ENCODE results near the gene IGDCC3. TPM values are rescaled to one million over a fixed set of nuclear protein-coding genes. Genes with fewer than 3 reads are reported as not detected.

IGDCC3 gene
- total and polyA plus RNA-seq, 10 of the 15 experiments (the other 5 are each of a cell fraction or from before 2014, with no cell fraction given): 0.10 to 0.20 (median 0.15) TPM; not detected in 7

GRCh38 chr15:65421360-65422215 is 43.8 kb upstream of the IGDCC3 start (continued):
- TF ChIP-seq, protein P1, sequence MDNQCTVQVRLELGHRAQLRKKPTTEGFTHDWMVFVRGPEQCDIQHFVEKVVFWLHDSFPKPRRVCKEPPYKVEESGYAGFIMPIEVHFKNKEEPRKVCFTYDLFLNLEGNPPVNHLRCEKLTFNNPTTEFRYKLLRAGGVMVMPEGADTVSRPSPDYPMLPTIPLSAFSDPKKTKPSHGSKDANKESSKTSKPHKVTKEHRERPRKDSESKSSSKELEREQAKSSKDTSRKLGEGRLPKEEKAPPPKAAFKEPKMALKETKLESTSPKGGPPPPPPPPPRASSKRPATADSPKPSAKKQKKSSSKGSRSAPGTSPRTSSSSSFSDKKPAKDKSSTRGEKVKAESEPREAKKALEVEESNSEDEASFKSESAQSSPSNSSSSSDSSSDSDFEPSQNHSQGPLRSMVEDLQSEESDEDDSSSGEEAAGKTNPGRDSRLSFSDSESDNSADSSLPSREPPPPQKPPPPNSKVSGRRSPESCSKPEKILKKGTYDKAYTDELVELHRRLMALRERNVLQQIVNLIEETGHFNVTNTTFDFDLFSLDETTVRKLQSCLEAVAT (IDR thresholded peaks at IDR 0.05): 0 out of 2 replicates have a peak, but pooled peaks have one; percentile 55
- TF ChIP-seq CREM (IDR thresholded peaks at IDR 0.05; ENCODE audit: low read depth): peak; percentile 39; the same call in 1 of the 2 replicates
- no peak; a peak in 1 of 4 replicates for TF ChIP-seq IKZF2 (IDR thresholded peaks at IDR 0.05)
- TF ChIP-seq KLF5 (IDR thresholded peaks at IDR 0.05; ENCODE audit: partially characterized antibody): no peak
- peak; percentile 88 for TF ChIP-seq CHD2 (IDR thresholded peaks at IDR 0.05; ENCODE audit: borderline replicate concordance, low read depth, low read length)
- peak; percentile 30; the same call in 1 of the 2 replicates for TF ChIP-seq BACH1 (IDR thresholded peaks at IDR 0.05; ENCODE audit: borderline replicate concordance)
- peak; percentile 66; the same call in 1 of the 2 replicates for TF ChIP-seq TCF12 (IDR thresholded peaks at IDR 0.05; ENCODE audit: low read depth, low read length)
- TF ChIP-seq, protein P2, sequence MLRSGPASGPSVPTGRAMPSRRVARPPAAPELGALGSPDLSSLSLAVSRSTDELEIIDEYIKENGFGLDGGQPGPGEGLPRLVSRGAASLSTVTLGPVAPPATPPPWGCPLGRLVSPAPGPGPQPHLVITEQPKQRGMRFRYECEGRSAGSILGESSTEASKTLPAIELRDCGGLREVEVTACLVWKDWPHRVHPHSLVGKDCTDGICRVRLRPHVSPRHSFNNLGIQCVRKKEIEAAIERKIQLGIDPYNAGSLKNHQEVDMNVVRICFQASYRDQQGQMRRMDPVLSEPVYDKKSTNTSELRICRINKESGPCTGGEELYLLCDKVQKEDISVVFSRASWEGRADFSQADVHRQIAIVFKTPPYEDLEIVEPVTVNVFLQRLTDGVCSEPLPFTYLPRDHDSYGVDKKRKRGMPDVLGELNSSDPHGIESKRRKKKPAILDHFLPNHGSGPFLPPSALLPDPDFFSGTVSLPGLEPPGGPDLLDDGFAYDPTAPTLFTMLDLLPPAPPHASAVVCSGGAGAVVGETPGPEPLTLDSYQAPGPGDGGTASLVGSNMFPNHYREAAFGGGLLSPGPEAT (IDR thresholded peaks at IDR 0.05; ENCODE audit: low read depth): peak; percentile 43; the same call in 1 of the 2 replicates
- TF ChIP-seq NFXL1 (IDR thresholded peaks at IDR 0.05; ENCODE audit: borderline replicate concordance): no peak
- no peak for TF ChIP-seq SMC3 (IDR thresholded peaks at IDR 0.05; ENCODE audit: borderline replicate concordance, low read length)
- no peak for TF ChIP-seq ETV6 (conservative IDR thresholded peaks at IDR 0.05 in 1 of 2, IDR thresholded peaks at IDR 0.05 in 1 of 2; ENCODE audit: borderline replicate concordance in 1 of 2, low read depth in 1 of 2)
- peak; percentile 67 for TF ChIP-seq MEF2B (IDR thresholded peaks at IDR 0.05; ENCODE audit: partially characterized antibody, poor library complexity, severe bottlenecking)
- no peak for TF ChIP-seq SMARCA5 (IDR thresholded peaks at IDR 0.05)
- TF ChIP-seq NBN (IDR thresholded peaks at IDR 0.05): peak; percentile 67; the same call in 1 of the 2 replicates
- no peak for TF ChIP-seq PAX8 (IDR thresholded peaks at IDR 0.05)
- no peak for TF ChIP-seq PML (IDR thresholded peaks at IDR 0.05; ENCODE audit: low read length)
- TF ChIP-seq POU2F2 (IDR thresholded peaks at IDR 0.05; ENCODE audit: borderline replicate concordance, low read depth, low read length): peak; percentile 30; the same call in 1 of the 3 replicates
- TF ChIP-seq BRCA1 (IDR thresholded peaks at IDR 0.05; ENCODE audit: low read depth, low read length): no peak
- no peak for TF ChIP-seq SUPT20H (IDR thresholded peaks at IDR 0.05; ENCODE audit: borderline replicate concordance, control insufficient read depth, low read depth, low read length)
- peak; percentile 25 to 34; a peak in 1 of 4 replicates for TF ChIP-seq BHLHE40 (IDR thresholded peaks at IDR 0.05; ENCODE audit: borderline replicate concordance in 1 of 2, low read depth in 2 of 2, low read length in 1 of 2)
- TF ChIP-seq POLR2A (IDR thresholded peaks at IDR 0.05; ENCODE audit: low read depth, low read length): 0 out of 2 replicates have a peak, but pooled peaks have one; percentile 26
- TF ChIP-seq RAD51 (IDR thresholded peaks at IDR 0.05): 0 out of 2 replicates have a peak, but pooled peaks have one; percentile 34
- no peak for TF ChIP-seq TAF1 (IDR thresholded peaks at IDR 0.05; ENCODE audit: borderline replicate concordance, low read depth, low read length)
- TF ChIP-seq NKRF (conservative IDR thresholded peaks at IDR 0.05): no peak
- TF ChIP-seq DPF2 (IDR thresholded peaks at IDR 0.05): peak; percentile 66; the same call in 1 of the 2 replicates
- TF ChIP-seq EGR1 (IDR thresholded peaks at IDR 0.05; ENCODE audit: borderline replicate concordance in 1 of 2, low read depth in 2 of 2, low read length in 2 of 2): peak in 1 of 2 experiments; percentile 73; a peak in 2 of 3 replicates
